NCI-H748 treated with DMSO at 0.1 percent for 48 hours (cell line): ENCODE results near the gene GCNT3.
A peak's percentile ranks its signal among the peaks of the same experiment; 100 is the strongest.
"Not testable (repeated sequence)": the region's sequence is repeated elsewhere in the genome, so short reads cannot be mapped to it uniquely, and the experiment has no call there.

ENCODE experiments used
- DNase-seq: peaks from one replicate; lab custom pipeline; 2025; lab: John Stamatoyannopoulos, UW

The GCNT3 gene

GRCh38 chr15:59616379-59616778, 4.8 kb downstream of the GCNT3 start:
- no peak for DNase-seq

GRCh38 chr15:59618406-59618805, 6.8 kb downstream of the GCNT3 start:
- no peak for DNase-seq

GRCh38 chr15:59622289-59622688, 10.7 kb downstream of the GCNT3 start:
- peak; percentile 24 for DNase-seq

- no peak for DNase-seq
Measured at GRCh38 chr15:59632714-59633113, 21.1 kb downstream of the GCNT3 start.

- no peak for DNase-seq
Measured at GRCh38 chr15:59636184-59636583, 24.6 kb downstream of the GCNT3 start.

- not testable (repeated sequence) for DNase-seq
Measured at GRCh38 chr15:59637507-59637906, 25.9 kb downstream of the GCNT3 start.

GRCh38 chr15:59642351-59642750, 30.8 kb downstream of the GCNT3 start:
- no peak for DNase-seq

GRCh38 chr15:59644756-59645155, 33.2 kb downstream of the GCNT3 start:
- DNase-seq = no peak

GRCh38 chr15:59645812-59646211, 34.2 kb downstream of the GCNT3 start:
- DNase-seq = not testable (repeated sequence)

GRCh38 chr15:59646277-59646676, 34.7 kb downstream of the GCNT3 start:
- no peak for DNase-seq

- no peak for DNase-seq
Measured at GRCh38 chr15:59647085-59647484, 35.5 kb downstream of the GCNT3 start.

- no peak for DNase-seq
Measured at GRCh38 chr15:59649603-59650002, 38.0 kb downstream of the GCNT3 start.

- DNase-seq = no peak
Measured at GRCh38 chr15:59654046-59654445, 42.5 kb downstream of the GCNT3 start.

- DNase-seq = peak; percentile 67
Measured at GRCh38 chr15:59656897-59657634, 45.5 kb downstream of the GCNT3 start, which contains the start of gene GTF2A2. GTF2A2 (minus strand) TSS chr15:59657515; CDS start chr15:59652277, 5,238 bp downstream.

- no peak for DNase-seq
Measured at GRCh38 chr15:59657635-59658125, 46.1 kb downstream of the GCNT3 start.

- DNase-seq = no peak
Measured at GRCh38 chr15:59659366-59659765, 47.8 kb downstream of the GCNT3 start.

- no peak for DNase-seq
Measured at GRCh38 chr15:59662260-59662659, 50.7 kb downstream of the GCNT3 start.

GRCh38 chr15:59668556-59668955, 57.0 kb downstream of the GCNT3 start:
- no peak for DNase-seq
